Hematopoietic multipotent progenitor cell treated with erythropoietin and hydrocortisone succinate and interleukin-3 and kit ligand, for 4 days (in vitro differentiated cells): ENCODE results near the gene XKR8.

Source experiments
- DNase-seq: peaks from one replicate; pipeline ENCODE4 v3.0.0-alpha.2; 2015

XKR8 gene

DNA sequence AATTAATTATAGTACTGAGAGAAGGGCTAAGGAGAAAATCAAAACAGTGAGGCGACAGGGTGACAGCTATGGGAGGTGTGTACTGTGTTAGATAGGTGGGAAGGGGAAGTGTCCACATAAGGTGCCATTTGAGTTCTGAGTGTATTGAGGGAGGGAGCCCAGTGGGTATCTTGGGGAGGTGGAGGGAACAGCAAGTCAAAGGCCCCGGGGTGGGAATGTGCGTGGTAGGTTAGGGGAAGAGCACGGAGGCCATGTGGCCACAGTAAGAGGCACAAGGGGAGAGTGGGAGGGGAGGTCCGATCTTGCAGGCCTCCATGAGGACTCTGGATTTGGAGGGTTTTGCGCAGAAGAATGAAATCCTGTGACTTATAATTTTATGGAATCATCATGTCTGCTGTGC, 3.0 kb upstream of the XKR8 start:
- DNase-seq = no peak

GRCh38 chr1:27957655-27958054, 2.1 kb upstream of the XKR8 start:
- DNase-seq = no peak

DNA sequence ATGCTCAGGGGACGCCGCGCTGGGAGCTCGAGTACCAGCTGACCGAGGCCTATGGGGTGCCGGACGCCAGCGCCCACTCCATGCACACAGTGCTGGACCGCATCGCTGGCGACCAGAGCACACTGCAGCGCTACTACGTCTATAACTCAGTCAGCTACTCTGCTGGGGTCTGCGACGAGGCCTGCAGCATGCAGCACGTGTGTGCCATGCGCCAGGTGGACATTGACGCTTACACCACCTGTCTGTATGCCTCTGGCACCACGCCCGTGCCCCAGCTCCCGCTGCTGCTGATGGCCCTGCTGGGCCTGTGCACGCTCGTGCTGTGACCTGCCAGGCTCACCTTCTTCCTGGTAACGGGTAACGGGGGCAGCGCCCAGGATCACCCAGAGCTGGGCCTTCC, 1.3 kb upstream of the XKR8 start:
- DNase-seq = no peak

DNA sequence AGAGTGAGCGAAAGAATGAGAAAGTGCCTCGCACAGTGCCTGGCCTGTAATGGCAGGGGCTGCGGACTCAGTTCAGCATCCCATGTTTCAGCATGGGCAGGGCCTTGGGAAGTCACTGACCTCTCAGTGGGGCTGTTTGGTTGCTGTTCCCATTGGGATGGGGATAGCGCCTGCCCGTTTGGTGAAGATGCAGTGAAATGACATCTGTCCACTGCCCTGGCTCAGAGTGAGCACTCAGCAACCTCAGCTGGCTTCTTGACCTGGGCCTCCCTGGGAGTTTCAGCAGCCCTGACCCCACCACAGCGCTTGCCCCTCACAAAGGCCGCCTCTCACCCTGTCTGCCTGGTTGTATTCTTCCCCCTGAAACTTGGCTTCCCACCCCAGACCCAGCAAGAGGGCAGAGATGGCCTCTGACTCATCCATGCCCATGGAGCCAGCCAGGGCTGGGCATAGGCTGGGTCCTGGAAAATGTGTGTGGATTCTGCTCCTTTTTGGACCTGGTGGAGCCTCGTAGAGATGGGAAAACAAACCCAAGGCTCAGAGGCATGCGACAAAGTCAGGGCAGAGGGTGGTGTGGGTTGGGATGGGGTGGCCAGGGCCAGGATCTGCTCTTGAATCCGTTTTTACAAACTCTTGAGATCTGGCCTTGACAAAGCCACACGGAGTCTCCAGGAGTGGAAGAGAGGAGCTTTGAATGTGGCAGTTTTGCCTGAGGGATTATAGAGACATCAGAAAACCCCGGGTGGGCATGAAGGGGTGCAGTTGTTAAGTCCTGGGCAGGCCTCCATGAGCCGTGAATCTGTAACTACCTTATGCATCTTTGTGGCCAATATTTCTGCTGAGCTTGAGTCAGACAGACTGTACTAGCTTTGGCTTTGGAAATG, 1.2 kb downstream of the XKR8 start:
- DNase-seq = no peak

DNA sequence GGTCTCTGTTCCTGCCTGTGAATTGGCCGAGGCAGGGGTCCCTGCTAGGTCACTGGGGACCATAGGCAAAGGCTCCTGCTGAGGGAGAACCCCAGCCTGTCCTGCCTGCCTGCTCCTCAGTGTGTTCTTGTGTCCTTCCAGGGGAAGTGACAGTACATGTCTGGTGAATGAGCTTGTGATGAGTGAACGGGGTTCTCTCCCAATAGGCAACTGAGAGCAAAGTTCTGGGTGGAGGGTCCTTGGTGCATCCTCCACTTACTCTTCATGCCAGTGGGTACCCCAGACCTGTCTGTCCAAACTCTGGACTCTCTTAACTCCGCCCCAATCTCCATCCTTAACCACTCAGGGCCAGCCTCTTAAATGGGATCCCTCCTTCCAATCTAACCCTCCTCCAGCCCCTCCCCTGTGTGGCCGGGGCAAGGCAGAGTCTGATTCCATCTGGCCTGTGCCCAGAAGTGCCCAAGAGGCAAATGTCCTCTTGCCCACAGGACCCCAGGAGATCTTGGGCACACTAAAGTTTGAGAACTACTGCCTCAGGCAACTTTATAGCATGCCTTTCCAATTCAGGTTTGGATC, 2.0 kb downstream of the XKR8 start:
- DNase-seq = peak; percentile 28

DNA sequence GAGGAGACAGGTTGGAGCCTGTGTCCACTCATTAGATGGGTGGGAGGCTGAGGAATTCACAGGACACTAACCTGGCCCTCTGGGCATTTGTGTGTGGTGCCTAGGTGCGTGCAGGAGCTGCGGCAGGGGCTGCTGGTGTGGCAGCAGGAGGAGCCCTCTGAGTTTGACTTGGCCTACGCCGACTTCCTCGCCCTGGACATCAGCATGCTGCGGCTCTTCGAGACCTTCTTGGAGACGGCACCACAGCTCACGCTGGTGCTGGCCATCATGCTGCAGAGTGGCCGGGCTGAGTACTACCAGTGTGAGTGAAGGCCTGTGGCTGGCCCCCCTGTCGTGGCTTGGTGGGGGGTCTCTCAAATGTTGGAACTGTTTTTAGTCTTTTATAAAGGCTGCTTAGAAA, 3.6 kb downstream of the XKR8 start:
- DNase-seq = no peak

GRCh38 chr1:27966402-27967105, 6.8 kb downstream of the XKR8 start:
- DNase-seq = no peak

- DNase-seq = no peak
Measured at GRCh38 chr1:27967106-27967883, 7.5 kb downstream of the XKR8 start.

- DNase-seq = no peak
Measured at GRCh38 chr1:27967884-27968466, 8.2 kb downstream of the XKR8 start.

DNA sequence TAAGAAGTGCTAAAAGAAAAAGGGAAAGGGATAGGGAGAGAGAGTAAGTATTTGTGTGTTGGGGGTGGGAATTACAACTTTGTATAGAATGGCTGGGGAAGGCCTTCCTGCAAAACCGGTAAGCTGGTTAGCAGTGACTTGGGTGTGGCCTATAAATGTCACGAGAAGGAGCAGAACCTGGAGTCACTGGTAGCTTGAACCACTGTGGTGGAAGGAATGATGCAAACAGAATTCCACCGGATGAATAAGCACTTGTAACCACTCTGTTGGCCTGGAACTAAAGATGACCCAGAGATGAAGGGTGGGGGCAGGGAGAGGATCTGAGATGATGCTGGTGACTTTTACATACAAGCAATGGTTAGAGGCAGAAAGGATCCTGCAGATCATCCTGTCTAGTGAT, 8.9 kb downstream of the XKR8 start:
- DNase-seq = no peak

DNA sequence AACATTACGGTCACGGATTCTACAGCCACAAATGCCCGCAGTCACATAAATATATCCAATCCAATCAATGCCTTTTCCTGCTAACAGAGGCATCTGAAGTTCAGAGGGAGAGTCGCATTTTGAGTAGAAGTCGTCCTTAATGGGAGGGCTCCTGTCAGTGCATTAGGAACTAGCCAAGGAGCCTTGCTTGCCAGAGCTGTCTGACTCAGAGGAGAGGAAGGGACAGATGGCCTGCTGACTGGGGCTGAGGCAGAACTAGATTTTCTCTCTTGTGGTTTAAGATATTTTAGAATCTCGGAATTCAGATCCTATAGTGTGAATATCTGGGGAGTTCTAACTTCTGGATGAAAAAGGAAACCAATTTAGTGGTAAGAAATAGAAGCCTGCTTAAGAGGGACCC, 10.6 kb downstream of the XKR8 start:
- DNase-seq = no peak

- no peak for DNase-seq
Measured at GRCh38 chr1:27971674-27972073, 11.9 kb downstream of the XKR8 start.

- DNase-seq = no peak
Measured at GRCh38 chr1:27972141-27972540, 12.4 kb downstream of the XKR8 start.

DNA sequence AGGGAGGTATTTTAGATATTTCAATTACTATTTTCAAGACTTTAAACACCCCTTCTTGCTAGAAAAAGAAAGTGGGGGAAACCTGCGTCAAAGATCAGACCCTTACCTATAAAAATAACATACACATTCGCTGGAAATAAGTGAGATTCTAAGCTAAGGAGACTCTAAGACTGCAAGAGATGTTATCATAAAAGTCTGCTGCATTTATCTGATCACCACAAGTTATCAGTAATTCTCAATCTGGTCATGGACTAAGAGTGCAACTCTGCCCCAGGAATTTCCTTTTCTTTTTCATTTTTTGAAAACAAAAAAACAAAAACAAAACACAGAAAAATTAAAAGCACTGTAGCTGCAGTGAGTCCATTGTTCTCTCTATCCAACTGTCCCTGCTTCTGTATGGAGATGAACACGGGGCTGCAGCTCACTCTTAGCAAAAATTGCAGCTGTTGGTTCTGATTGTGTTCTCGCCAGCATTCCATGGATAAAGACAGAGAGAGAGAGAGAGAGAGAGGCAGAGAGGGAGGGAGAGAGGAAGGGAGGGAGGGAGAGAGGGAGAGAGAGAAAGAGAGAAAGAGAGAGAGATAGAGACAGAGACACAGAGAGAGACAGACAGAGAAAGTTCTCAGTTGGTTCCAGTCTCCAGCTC, 14.1 kb downstream of the XKR8 start:
- DNase-seq = no peak

GRCh38 chr1:27974417-27974781, 14.6 kb downstream of the XKR8 start:
- no peak for DNase-seq

DNA sequence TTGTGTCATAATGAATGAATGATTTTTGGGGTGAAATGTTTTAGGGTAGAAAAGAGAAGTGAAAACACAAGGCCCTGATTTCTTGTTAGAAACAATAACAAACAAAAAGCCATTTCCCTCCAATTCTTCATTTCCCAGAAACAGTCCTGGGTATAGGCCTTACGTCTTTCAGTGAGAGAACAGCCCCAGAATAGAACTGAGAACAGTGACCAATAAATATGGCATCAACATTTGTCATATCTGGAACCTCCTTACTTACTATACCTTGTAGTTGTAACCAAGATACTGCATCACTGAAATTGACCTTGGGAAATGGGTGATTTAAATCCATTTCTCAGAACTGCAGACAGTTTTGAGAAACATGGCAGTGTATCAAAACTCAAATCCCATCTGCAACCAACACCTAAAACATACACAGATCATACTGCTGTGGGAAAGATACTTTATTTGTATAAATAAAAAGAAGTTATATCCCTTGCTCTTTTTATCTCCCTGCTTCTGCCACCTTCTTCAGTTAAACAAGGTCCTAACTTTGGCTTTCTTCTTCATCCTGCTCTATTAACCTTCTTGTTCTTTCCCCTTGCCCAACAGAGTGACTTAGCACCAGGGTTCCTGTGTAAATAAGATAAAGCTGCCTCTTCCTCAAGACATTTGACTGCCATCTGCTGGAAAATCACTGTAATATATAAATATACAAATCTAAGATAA, 19.5 kb downstream of the XKR8 start:
- DNase-seq = peak; percentile 94

DNA sequence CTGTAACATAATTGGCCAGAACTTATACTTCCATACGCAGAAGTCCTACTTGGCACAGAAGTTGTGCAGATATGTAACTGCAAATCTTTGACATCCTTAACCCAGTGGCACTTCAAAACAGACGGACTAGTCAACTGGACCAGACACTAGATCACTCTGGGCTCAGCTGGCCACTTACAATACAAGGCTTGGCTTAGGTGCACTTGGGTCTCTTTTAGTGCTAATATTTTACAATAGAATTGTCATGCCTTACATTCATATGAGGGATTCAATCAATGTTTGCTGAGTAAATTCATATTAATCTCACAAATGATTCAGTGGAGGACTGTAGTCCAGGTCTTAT, 20.1 kb downstream of the XKR8 start:
- DNase-seq = no peak

GRCh38 chr1:27980216-27980845, 20.6 kb downstream of the XKR8 start:
- DNase-seq = no peak

GRCh38 chr1:27981145-27981544, 21.4 kb downstream of the XKR8 start:
- no peak for DNase-seq

DNA sequence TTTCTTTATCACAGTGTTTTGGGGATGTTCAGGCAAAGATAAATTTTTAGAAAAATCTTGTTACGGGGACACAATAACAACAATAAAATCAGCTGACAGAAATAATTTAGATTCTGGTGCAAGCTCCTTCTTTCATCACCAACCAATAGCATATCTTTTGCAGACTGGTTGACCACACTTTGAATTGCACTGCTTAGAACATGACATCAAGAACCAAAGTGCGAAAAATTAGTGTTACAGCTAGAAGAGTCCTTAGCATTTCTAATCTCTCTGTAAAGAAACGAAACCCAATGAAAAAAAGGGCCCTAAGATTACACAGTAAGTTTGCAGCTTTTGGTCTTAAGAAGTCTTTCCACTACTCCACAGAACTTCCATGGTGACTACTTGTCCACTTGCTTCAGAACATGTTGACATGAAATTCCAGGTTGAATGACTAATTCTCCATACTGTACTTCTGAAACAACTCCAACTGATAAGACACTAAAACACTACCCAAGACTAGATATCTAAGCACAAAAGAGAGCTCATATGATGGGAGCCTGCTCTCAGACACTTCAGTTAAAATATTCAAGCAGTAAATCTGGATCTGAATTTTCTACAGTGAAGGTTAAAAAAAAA, 31.3 kb downstream of the XKR8 start:
- no peak for DNase-seq

DNA sequence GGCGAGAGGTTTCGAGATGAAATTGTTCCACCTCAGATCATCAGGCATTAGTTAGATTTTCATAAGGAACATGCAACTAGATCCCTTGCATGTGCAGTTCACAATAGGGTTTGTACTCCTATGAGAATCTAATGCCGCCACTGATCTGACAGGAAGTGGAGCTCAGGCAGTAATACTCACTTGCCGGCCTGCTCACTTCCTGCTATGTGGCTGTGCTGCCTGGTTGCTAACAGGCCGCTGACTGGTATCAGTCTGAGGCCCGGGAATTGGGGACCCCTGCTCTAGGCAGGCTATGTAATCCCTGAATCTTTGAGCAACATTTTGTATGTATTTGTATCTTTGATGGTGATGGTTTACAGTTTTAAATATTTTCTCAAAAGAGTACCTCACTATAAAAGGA, 32.5 kb downstream of the XKR8 start:
- DNase-seq = peak; percentile 67
